Activated CD8-positive, alpha-beta memory T cell treated with anti-CD3 and anti-CD28 coated beads, Interleukin-2, amount 50 U/mL, for 4 hours (primary cell): ENCODE data around the gene FZD2.

Source experiments
- DNase-seq: peaks from one replicate; pipeline ENCODE4 v3.0.0-alpha.2; 2020

The FZD2 gene

GRCh38 chr17:44608727-44609435, 51.6 kb downstream of the FZD2 start:
- DNase-seq: no peak

GRCh38 chr17:44610331-44610730, 53.0 kb downstream of the FZD2 start:
- DNase-seq: no peak
